ENCODE data around the gene PDE7B.

Gene PDE7B

DNA sequence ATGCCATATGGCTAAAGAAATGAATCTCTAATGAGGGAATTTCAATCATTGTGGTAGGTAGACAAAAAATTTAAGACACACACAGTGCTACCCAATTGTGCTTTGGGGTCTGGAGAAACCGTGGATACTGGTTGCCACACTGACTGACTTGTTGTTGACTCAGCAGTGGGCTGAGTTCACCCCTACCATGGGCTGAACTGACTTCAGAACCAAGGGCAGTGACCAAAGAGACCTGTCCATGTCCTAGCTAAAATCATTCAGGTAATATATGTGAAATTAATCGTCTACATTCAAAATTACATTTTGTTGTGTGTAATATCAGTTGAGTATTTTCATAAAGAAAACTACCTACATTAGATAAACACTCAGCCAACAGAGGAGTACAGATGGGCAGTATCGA, 131.6 kb downstream of the PDE7B start:
- no peak overlapping the region for H3K4me3 ChIP-seq (ENCODE audit: low read depth, low read length)
- H3K36me3 ChIP-seq (ENCODE audit: control insufficient read depth in 2 of 2, insufficient read depth in 1 of 2, low read length in 2 of 2), result no peaks in the 10 kb centered on the region
- ChIA-PET POLR2A (no interaction called here), CTCF (interaction anchor here (0.8 kb wide), 1 partner anchor 119 kb away, joined by 4 read pairs; no protein-coding TSS in a partner anchor)
- TF ChIP-seq ZNF433 (tag by site-specific recombination; IDR thresholded peaks at IDR 0.05; ENCODE audit: low read depth), result no peak
- TF ChIP-seq, protein P1, sequence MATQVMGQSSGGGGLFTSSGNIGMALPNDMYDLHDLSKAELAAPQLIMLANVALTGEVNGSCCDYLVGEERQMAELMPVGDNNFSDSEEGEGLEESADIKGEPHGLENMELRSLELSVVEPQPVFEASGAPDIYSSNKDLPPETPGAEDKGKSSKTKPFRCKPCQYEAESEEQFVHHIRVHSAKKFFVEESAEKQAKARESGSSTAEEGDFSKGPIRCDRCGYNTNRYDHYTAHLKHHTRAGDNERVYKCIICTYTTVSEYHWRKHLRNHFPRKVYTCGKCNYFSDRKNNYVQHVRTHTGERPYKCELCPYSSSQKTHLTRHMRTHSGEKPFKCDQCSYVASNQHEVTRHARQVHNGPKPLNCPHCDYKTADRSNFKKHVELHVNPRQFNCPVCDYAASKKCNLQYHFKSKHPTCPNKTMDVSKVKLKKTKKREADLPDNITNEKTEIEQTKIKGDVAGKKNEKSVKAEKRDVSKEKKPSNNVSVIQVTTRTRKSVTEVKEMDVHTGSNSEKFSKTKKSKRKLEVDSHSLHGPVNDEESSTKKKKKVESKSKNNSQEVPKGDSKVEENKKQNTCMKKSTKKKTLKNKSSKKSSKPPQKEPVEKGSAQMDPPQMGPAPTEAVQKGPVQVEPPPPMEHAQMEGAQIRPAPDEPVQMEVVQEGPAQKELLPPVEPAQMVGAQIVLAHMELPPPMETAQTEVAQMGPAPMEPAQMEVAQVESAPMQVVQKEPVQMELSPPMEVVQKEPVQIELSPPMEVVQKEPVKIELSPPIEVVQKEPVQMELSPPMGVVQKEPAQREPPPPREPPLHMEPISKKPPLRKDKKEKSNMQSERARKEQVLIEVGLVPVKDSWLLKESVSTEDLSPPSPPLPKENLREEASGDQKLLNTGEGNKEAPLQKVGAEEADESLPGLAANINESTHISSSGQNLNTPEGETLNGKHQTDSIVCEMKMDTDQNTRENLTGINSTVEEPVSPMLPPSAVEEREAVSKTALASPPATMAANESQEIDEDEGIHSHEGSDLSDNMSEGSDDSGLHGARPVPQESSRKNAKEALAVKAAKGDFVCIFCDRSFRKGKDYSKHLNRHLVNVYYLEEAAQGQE (tag by site-specific recombination; IDR thresholded peaks at IDR 0.05), result peak; percentile 78; the same call in 1 of the 2 replicates
- no peaks in the 10 kb centered on the region for H3K4me1 ChIP-seq (ENCODE audit: control insufficient read depth, insufficient read depth, low read length)
- H3K27ac ChIP-seq (ENCODE audit: extremely low read depth, low read depth, low read length), result no peak overlapping the region
- H3K9me3 ChIP-seq (ENCODE audit: control insufficient read depth, insufficient read depth, low read depth, low read length), result no peaks in the 10 kb centered on the region

DNA sequence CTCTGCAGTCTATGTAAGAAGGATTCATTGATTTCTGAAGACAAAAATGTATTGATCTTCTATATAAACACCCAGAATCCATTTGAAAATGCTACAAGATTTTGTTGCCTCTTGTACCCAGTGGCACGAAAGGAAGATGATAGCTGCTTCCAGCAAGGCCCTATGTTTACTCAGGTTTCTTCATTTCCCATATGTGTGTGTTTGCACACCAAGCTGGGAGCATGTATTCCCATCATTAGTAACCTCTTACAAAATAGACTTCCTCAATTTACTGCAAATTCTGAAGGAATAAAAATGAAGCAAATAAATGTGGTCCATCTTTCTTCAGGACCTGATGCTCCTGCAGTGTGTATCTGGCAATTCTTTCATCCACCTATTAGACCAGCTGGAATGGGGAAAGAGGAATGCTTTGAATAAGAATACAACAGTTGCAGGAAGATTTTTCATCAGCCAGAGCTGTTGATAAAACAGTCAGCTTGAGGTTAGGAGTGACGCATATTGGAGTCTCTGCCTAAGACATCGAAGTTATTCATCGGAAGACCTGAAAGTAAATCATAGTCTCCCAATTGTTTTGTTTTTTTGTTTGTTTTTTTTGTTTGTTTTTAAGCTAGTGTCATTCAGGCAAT, 132.3 kb downstream of the PDE7B start:
- TF ChIP-seq ZNF366 (tag by site-specific recombination; conservative IDR thresholded peaks at IDR 0.05) (no peak), ZXDB (tag by site-specific recombination; IDR thresholded peaks at IDR 0.05) (no peak)
- ChIA-PET POLR2A (no interaction called here), CTCF (interaction anchor here (0.6 to 0.8 kb wide), 2 partner anchors 13 to 118 kb away, joined by 3 to 4 read pairs; no protein-coding TSS in a partner anchor)
- Histone ChIP-seq H3K27ac (ENCODE audit: extremely low read depth, low read depth, low read length) (no peak overlapping the region), H3K4me1 (ENCODE audit: control insufficient read depth, insufficient read depth, low read length) (no peaks in the 10 kb centered on the region), H3K36me3 (ENCODE audit: control insufficient read depth in 2 of 2, insufficient read depth in 1 of 2, low read length in 2 of 2) (no peaks in the 10 kb centered on the region), H3K9me3 (ENCODE audit: control insufficient read depth, insufficient read depth, low read depth, low read length) (no peaks in the 10 kb centered on the region), H3K4me3 (ENCODE audit: low read depth, low read length) (no peak overlapping the region)

DNA sequence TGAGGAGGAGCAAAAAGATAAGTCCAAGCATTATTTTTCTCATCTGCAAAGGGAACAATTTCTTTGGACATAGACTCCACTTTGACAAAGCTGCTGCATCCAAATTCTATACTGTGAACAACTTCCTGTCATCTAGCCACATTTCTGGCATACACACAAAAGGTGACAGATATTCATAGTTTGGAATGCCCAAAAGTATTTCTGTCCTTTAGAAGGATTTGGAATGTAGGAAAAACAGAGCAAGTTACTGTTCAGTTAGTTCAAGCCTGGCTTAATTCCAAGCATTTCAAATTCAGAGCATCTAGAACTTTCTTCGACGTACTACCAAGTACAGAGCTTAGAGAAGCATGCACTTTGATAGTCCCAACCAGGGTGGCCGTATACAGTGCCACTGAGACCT, 134.0 kb downstream of the PDE7B start:
- Histone ChIP-seq H3K4me1 (ENCODE audit: control insufficient read depth, insufficient read depth, low read length) (no peaks in the 10 kb centered on the region), H3K27ac (ENCODE audit: extremely low read depth, low read depth, low read length) (no peak overlapping the region), H3K4me3 (ENCODE audit: low read depth, low read length) (no peak overlapping the region), H3K9me3 (ENCODE audit: control insufficient read depth, insufficient read depth, low read depth, low read length) (no peaks in the 10 kb centered on the region), H3K36me3 (ENCODE audit: control insufficient read depth in 2 of 2, insufficient read depth in 1 of 2, low read length in 2 of 2) (no peaks in the 10 kb centered on the region)
- POLR2A ChIA-PET, result no interaction called here
- CTCF ChIA-PET, result no interaction called here
- TF ChIP-seq ZNF221 (tag by site-specific recombination; IDR thresholded peaks at IDR 0.05; ENCODE audit: borderline replicate concordance), result no peak
- TF ChIP-seq, protein P2, sequence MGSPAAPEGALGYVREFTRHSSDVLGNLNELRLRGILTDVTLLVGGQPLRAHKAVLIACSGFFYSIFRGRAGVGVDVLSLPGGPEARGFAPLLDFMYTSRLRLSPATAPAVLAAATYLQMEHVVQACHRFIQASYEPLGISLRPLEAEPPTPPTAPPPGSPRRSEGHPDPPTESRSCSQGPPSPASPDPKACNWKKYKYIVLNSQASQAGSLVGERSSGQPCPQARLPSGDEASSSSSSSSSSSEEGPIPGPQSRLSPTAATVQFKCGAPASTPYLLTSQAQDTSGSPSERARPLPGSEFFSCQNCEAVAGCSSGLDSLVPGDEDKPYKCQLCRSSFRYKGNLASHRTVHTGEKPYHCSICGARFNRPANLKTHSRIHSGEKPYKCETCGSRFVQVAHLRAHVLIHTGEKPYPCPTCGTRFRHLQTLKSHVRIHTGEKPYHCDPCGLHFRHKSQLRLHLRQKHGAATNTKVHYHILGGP (tag by site-specific recombination; IDR thresholded peaks at IDR 0.05), result no peak
- no peak for TF ChIP-seq ZNF239 (tag by site-specific recombination; IDR thresholded peaks at IDR 0.05)
- TF ChIP-seq ZNF366 (tag by site-specific recombination; conservative IDR thresholded peaks at IDR 0.05), result no peak
- no peak for TF ChIP-seq ZNF302 (tag by site-specific recombination; IDR thresholded peaks at IDR 0.05; ENCODE audit: low read depth)
- no peak for TF ChIP-seq TCF7L2 (IDR thresholded peaks at IDR 0.05; ENCODE audit: borderline replicate concordance, low read depth, low read length)
- TF ChIP-seq ZBTB20 (tag by site-specific recombination; IDR thresholded peaks at IDR 0.05), result no peak

DNA sequence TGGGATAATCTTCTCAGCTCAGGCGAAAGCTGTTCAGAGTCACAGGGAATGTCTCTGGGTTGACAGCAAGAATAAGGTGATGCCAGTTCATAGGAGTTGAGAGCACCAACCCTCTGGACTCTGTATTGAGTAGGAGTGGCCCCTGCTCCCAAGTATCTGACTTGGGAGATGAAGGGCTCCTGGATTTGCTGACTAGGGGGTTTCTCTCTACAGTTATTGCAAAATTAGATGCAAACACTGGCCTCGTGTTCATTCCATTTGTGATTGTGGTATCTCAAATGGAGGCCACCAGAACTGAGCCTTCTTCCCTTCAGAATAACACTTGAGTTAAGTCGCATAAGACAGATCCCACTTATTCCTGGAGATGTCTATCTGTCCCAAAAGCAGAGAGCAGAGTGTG, 135.7 kb downstream of the PDE7B start:
- Histone ChIP-seq H3K27ac (ENCODE audit: extremely low read depth, low read depth, low read length) (no peak overlapping the region), H3K4me1 (ENCODE audit: control insufficient read depth, insufficient read depth, low read length) (no peaks in the 10 kb centered on the region), H3K36me3 (ENCODE audit: control insufficient read depth in 2 of 2, insufficient read depth in 1 of 2, low read length in 2 of 2) (no peaks in the 10 kb centered on the region), H3K4me3 (ENCODE audit: low read depth, low read length) (no peak overlapping the region), H3K9me3 (ENCODE audit: control insufficient read depth, insufficient read depth, low read depth, low read length) (no peaks in the 10 kb centered on the region)
- ChIA-PET CTCF (no interaction called here), POLR2A (no interaction called here)
- TF ChIP-seq ZNF548 (tag by site-specific recombination; IDR thresholded peaks at IDR 0.05), result no peak
- TF ChIP-seq ZNF658 (tag by site-specific recombination; IDR thresholded peaks at IDR 0.05), result no peak
- no peak for TF ChIP-seq ZNF274 (IDR thresholded peaks at IDR 0.05; ENCODE audit: low read length)
- TF ChIP-seq ZNF274 (tag by site-specific recombination; IDR thresholded peaks at IDR 0.05; ENCODE audit: borderline replicate concordance), result no peak
- no peak for TF ChIP-seq KLF8 (tag by site-specific recombination; IDR thresholded peaks at IDR 0.05)
- TF ChIP-seq ZNF561 (tag by site-specific recombination; IDR thresholded peaks at IDR 0.05; ENCODE audit: borderline replicate concordance), result no peak
- TF ChIP-seq ZNF514 (tag by site-specific recombination; IDR thresholded peaks at IDR 0.05), result no peak
- TF ChIP-seq ZNF114 (tag by site-specific recombination; IDR thresholded peaks at IDR 0.05), result no peak
- TF ChIP-seq, protein P3, sequence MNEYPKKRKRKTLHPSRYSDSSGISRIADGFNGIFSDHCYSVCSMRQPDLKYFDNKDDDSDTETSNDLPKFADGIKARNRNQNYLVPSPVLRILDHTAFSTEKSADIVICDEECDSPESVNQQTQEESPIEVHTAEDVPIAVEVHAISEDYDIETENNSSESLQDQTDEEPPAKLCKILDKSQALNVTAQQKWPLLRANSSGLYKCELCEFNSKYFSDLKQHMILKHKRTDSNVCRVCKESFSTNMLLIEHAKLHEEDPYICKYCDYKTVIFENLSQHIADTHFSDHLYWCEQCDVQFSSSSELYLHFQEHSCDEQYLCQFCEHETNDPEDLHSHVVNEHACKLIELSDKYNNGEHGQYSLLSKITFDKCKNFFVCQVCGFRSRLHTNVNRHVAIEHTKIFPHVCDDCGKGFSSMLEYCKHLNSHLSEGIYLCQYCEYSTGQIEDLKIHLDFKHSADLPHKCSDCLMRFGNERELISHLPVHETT (tag by site-specific recombination; IDR thresholded peaks at IDR 0.05), result no peak

Measured in HEK293 (cell line).